Hematopoietic multipotent progenitor cell treated with erythropoietin and hydrocortisone succinate and interleukin-3 and kit ligand, for 4 days (in vitro differentiated cells): Measurements from ENCODE around the gene CDK17.

Source experiments
- DNase-seq: peaks from one replicate; pipeline ENCODE4 v3.0.0-alpha.2; 2015

Gene CDK17

DNA sequence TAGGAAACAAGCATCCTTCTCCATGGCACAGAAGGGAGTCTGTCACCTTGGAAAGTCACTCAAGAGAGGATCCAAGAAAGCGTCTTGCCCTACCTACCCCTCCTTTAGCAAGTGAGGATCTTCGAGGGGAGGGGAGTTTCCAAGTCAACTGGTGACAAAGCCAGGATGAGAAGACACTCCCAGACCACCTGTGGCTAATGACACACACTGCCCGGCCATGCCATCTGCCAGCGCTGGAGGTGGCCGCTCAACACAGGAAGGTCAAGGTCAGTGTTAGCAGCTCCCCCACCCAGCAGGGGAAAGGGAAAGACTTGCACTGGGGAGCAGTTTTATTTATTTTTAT is 164.8 kb downstream of the CDK17 start:
- DNase-seq = no peak

DNA sequence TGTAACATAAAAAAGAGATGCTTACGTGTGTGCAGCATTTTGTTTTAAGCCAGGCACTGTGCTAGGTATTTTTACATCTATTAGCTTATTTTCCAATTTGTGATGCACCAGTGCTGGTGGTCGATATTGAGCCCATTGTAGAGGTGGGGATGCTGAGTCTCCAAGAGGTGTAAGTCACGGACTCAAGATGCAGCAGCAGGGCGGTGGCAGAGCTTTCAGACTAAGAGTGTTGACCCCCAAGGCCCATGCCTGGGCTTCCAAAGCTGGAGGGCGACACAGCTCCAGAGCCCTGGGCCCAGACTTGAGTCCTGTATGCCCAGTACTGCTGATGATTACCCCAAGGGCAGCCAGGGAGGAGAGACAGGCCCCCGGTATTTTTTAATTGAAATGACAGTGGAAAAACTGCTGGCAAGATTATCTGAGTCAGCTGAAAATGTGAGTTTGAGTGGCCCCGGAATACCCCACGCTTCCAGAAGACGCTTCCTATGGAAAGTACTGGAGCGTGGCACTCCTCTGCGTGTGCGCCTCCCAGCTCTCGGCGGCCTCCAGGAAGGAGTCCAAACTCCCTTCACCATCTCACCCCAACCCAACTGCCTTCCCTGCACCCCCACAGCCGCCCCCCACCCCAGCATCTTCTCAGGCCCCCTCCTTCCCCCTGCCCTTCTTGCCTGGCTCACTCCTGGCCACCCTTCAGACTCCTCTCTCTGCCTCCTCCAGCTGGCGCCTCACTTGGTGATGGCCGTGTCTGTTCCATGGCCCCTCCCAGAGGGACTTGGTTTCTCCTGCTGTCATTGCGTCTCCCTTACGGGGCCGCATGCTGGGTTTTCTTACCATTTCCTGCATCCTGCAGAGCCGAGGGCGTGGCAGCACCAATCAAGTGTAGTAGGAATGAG is 165.4 kb downstream of the CDK17 start:
- DNase-seq = no peak

DNA sequence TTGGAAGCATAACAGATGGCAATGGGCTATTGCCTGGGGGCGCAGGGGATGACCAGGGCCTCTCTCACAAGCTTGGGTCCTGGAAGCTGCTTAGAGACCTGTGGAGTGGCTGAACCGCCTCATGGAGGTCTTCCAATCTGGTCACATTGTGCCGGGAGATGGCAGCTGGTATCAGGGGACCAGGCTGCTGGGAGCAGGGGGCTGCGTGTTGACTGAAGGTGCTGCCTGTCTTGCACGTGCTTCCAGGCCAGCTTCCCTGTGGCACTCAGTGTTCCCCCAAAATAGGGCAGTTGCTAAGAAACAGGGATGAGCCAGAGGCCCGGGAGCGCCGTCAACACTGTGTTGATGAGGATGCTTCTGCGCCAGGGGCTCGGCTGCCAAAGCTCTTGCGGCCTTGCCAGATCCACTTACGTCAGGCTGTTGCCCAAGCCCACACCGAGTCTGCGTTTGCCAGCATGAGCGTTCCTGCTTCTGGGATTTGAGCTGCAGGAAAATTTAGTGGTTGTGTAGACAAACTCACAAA is 166.2 kb downstream of the CDK17 start:
- no peak for DNase-seq

DNA sequence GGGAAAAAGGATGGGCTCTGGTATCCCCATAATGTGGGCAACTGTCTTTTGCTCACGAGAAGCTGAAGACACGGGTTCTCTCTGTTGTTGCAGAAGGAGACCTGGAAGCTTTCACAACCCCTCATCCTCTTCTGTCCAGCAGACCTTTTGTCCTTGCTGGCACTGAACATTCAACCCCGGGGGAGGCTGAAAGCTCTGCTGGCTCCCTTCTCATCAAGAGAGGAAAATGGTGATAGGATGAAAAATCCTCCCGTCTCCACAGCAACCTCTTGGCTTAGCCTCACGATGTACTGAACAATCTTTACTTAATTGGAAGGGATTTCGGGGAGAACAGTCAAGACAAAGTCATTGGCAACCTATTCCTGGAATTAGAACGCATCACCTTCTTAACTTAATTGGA is 167.1 kb downstream of the CDK17 start:
- DNase-seq = no peak

DNA sequence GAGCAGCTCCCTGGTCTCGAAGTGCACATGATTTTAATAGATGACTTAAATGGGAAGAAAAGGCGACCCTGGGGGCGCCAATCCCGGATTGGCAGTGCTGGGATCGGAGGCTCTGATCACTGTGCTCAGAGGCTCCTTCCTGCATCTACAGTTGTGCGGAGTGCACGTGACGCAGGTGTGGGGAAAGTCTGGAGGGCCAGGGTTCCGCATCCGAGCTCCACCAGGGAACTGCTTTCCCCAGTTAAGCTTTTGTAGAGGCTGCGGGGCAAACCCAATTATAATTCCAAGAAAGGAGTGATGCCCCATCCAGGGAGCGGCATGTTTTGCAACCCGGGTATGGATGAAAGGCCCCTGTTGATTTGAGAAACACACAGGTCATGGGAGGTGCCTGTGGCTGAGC is 169.6 kb downstream of the CDK17 start:
- DNase-seq = no peak

DNA sequence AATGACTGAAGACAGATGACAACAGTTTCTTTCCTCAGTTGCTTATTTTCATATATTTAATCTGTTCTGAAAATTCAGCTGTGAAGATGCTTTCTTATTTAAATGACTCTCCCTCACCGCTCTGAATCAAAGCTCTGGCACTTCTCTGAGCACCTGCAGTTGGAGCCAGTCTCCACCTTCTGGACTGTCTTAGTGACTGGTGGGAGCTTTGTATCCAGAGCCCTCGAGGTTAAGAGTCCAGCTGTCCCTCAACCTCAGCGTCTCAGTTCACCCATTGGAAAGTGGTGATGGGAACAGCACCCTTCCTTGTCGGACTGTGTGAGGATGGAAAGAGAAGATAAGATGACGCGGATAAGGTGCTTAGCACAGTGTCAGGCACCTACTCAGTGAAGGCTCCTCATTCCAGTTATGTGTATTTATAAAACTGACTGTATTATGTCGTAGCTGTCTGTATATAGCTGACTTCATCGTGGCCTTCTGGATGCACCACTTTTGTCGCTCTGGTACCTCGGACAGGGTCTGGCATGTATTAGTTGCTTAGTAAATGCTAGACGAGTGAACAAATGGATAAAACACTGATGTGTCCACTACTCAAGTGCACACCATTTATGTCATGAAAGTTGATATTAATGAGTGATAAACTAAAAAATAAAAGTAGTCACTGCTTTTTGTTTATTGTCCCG is 171.5 kb downstream of the CDK17 start:
- no peak for DNase-seq
